ENCODE results near the gene N4BP2L1.

DNA sequence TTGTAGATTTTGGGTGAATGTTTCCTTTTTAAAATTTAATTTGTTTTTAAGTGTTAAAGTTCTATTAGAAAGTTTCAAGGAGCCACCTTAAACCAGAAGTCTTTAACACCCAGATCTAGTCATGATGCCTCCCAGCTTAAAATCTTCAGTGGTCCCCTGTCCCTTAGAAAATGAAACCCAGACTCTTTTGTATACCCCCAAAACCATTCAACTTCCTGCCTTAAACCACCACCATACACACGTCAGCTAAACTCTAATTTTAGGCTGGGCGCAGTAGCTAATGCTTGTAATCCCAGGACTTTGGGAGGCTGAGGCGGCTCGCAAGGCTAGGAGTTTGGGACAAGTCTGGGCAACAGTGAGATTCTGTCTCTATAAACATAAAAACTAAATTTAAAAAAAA lies 37.9 kb downstream of the N4BP2L1 start:
- TF ChIP-seq, protein P1, sequence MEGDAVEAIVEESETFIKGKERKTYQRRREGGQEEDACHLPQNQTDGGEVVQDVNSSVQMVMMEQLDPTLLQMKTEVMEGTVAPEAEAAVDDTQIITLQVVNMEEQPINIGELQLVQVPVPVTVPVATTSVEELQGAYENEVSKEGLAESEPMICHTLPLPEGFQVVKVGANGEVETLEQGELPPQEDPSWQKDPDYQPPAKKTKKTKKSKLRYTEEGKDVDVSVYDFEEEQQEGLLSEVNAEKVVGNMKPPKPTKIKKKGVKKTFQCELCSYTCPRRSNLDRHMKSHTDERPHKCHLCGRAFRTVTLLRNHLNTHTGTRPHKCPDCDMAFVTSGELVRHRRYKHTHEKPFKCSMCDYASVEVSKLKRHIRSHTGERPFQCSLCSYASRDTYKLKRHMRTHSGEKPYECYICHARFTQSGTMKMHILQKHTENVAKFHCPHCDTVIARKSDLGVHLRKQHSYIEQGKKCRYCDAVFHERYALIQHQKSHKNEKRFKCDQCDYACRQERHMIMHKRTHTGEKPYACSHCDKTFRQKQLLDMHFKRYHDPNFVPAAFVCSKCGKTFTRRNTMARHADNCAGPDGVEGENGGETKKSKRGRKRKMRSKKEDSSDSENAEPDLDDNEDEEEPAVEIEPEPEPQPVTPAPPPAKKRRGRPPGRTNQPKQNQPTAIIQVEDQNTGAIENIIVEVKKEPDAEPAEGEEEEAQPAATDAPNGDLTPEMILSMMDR (IDR thresholded peaks at IDR 0.05), result no peak
- TF ChIP-seq POLR2A (IDR thresholded peaks at IDR 0.05), result no peak

All from adrenal gland (tissue), 5 donors.